Frontal cortex (tissue), 4 donors: ENCODE results near the gene POLR3K. TPM values are rescaled to one million over a fixed set of nuclear protein-coding genes. Genes with fewer than 3 reads are reported as not detected.

Experiments used
- DNase-seq, 2 donors: peaks; one replicate each; pipeline ENCODE4 v3.0.0; 2012; ENCODE audit warnings: low spot score in 2 of 2
- FAIRE-seq: peaks from 2 replicates; lab custom pipeline; 2012; peaks lifted over from hg19 to GRCh38; lab: Jason Lieb, UNC
- total RNA-seq: library from RNA; depleted of rRNA; stranded (reverse); fragments of >200 nt; gene quantifications from one replicate; pipeline ENCODE4 v1.2.3, GENCODE V29; 2014
- donor health status: control.
- donor health status: control.
- donor health status: control.

Gene POLR3K
- total RNA-seq, 1 donor from 2014 or later, result 4.9 TPM

GRCh38 chr16:79151-80054 lies 26.0 kb upstream of the POLR3K start:
- FAIRE-seq (no peak), DNase-seq (no peak)

GRCh38 chr16:78444-79150 lies 25.2 kb upstream of the POLR3K start:
- DNase-seq, result peak; percentile 64 to 80
- FAIRE-seq, result no peak

- FAIRE-seq (no peak), DNase-seq (peak; percentile 98 to 99)
Measured at GRCh38 chr16:77807-78443, 24.5 kb upstream of the POLR3K start, which contains the start of gene MPG. Gene MPG (plus strand): TSS chr16:78225. CDS start chr16:78310, 85 bp downstream.

- FAIRE-seq, result no peak
Measured at GRCh38 chr16:77273-77806, 23.9 kb upstream of the POLR3K start.

GRCh38 chr16:76535-77272 lies 23.3 kb upstream of the POLR3K start:
- no peak for FAIRE-seq

More at GRCh38 chr16:77273-77806, 23.9 kb upstream of the POLR3K start:
- peak; percentile 71 to 73 for DNase-seq

GRCh38 chr16:75580-76501 lies 22.4 kb upstream of the POLR3K start:
- DNase-seq (no peak), FAIRE-seq (no peak)

More at GRCh38 chr16:76535-77272, 23.3 kb upstream of the POLR3K start:
- DNase-seq, result peak; percentile 70 to 75

- no peak for FAIRE-seq
- no peak for DNase-seq
Measured at GRCh38 chr16:74747-75334, 21.4 kb upstream of the POLR3K start.

- DNase-seq (no peak), FAIRE-seq (no peak)
Measured at GRCh38 chr16:74051-74746, 20.8 kb upstream of the POLR3K start.

- peak; percentile 79 to 91 for DNase-seq
- FAIRE-seq, result no peak
Measured at GRCh38 chr16:72561-73548, 19.4 kb upstream of the POLR3K start, which contains the start of gene RHBDF1. Gene RHBDF1 (minus strand): TSS chr16:72631. CDS start chr16:65015, 7,616 bp downstream.

- DNase-seq, result no peak
Measured at GRCh38 chr16:71540-72401, 18.4 kb upstream of the POLR3K start.

GRCh38 chr16:71210-71539 lies 17.8 kb upstream of the POLR3K start:
- DNase-seq (no peak), FAIRE-seq (no peak)

More at GRCh38 chr16:71540-72401, 18.4 kb upstream of the POLR3K start:
- no peak for FAIRE-seq

- FAIRE-seq, result no peak
Measured at GRCh38 chr16:69181-69580, 15.8 kb upstream of the POLR3K start.

GRCh38 chr16:67884-68789 lies 14.7 kb upstream of the POLR3K start:
- DNase-seq (no peak), FAIRE-seq (no peak)

More at GRCh38 chr16:69181-69580, 15.8 kb upstream of the POLR3K start:
- no peak for DNase-seq

- DNase-seq (no peak), FAIRE-seq (no peak)
Measured at GRCh38 chr16:67183-67791, 13.9 kb upstream of the POLR3K start.
